PC-9 (cell line): ENCODE measurements around the gene FOXD3. TPM values are rescaled to one million over a fixed set of nuclear protein-coding genes. Genes with fewer than 3 reads are reported as not detected.

Source experiments
- BruUV-seq: library from RNA; stranded (reverse); fragments of 400-500 nt; replicated peaks from 2 replicates; lab custom pipeline; 2021; lab: Mats Ljungman, UMichigan
- CTCF ChIA-PET: fragments of 300-600 bp; sonication (Branson Sonifier 250); formaldehyde crosslinking; loops from one replicate; lab custom pipeline; 2022; ENCODE audit warnings: antibody characterized with exemption; lab: Charles Lee
- POLR2A ChIA-PET: fragments of 300-600 bp; sonication (Branson Sonifier 250); formaldehyde crosslinking; loops from one replicate; lab custom pipeline; 2022; ENCODE audit warnings: antibody characterized with exemption; ENCODE audit not compliant: unreplicated experiment; lab: Charles Lee
- DNase-seq, 2 experiments: peaks; one replicate each; pipeline versions ENCODE4 v3.0.0 to v3.0.0-alpha.2; 2015 to 2022; ENCODE audit warnings: mixed read lengths in 1 of 2
- H2AFZ ChIP-seq: fragments of 200-600 bp; sonication (generic); 2 replicates; pipeline ENCODE4 v1.8.1; 2017; ENCODE audit warnings: antibody characterized with exemption
- H3F3A ChIP-seq: fragments of 200-600 bp; sonication (generic); 2 replicates; pipeline ENCODE4 v1.8.1; 2017; ENCODE audit warnings: antibody characterized with exemption, mild to moderate bottlenecking, low read depth; ENCODE audit not compliant: insufficient read depth
- H3K27ac ChIP-seq: fragments of 200-600 bp; sonication (generic); 2 replicates; pipeline ENCODE4 v1.6.1; 2016; ENCODE audit warnings: mixed run types
- H3K27me3 ChIP-seq: fragments of 200-600 bp; sonication (generic); 2 replicates; pipeline ENCODE4 v1.6.1; 2016; ENCODE audit warnings: low read depth, mixed run types; ENCODE audit not compliant: insufficient read depth
- H3K36me3 ChIP-seq: fragments of 200-600 bp; sonication (generic); 2 replicates; pipeline ENCODE4 v1.6.1; 2016; ENCODE audit warnings: low read depth, mixed run types
- H3K4me1 ChIP-seq: fragments of 200-600 bp; sonication (generic); replicated peaks from 2 replicates; pipeline ENCODE4 v1.6.1; 2016; ENCODE audit warnings: mixed run types; ENCODE audit not compliant: insufficient read depth
- H3K4me2 ChIP-seq: fragments of 200-600 bp; sonication (generic); 2 replicates; pipeline ENCODE4 v1.6.1; 2017; ENCODE audit warnings: mixed run types
- H3K4me3 ChIP-seq: fragments of 200-600 bp; sonication (generic); 2 replicates; pipeline ENCODE4 v1.6.1; 2016; ENCODE audit warnings: mixed run types
- H3K79me2 ChIP-seq: fragments of 200-600 bp; sonication (generic); 2 replicates; pipeline ENCODE4 v1.6.1; 2017; ENCODE audit warnings: low read depth, mixed run types
- H3K9me2 ChIP-seq: fragments of 200-600 bp; sonication (generic); 2 replicates; pipeline ENCODE4 v1.8.1; 2017; ENCODE audit warnings: mild to moderate bottlenecking; ENCODE audit not compliant: insufficient read depth
- H3K9me3 ChIP-seq: fragments of 200-600 bp; sonication (generic); 2 replicates; pipeline ENCODE4 v1.8.1; 2016; ENCODE audit warnings: low read depth; ENCODE audit not compliant: insufficient read depth
- H4K20me1 ChIP-seq: fragments of 200-600 bp; sonication (generic); 2 replicates; pipeline ENCODE4 v1.8.1; 2017; ENCODE audit not compliant: insufficient read depth
- EZH2 ChIP-seq: fragments of 200-600 bp; sonication (generic); IDR thresholded peaks from 2 replicates; pipeline ENCODE4 v1.8.0; 2017; ENCODE audit warnings: antibody characterized with exemption, low read depth
- intact Hi-C: fragments of 100-400 bp; cut with micrococcal nuclease; formaldehyde crosslinking; loops from one replicate; pipeline ENCODE4 v1.10.0; 2022; ENCODE audit not compliant: unreplicated experiment
- total RNA-seq: library from RNA; stranded (reverse); gene quantifications from 2 replicates; pipeline ENCODE4 v1.2.3, GENCODE V29; 2021
- TF ChIP-seq, protein P1 (sequence below): fragments of 200-600 bp; sonication (generic); conservative IDR thresholded peaks from 2 replicates; pipeline ENCODE4 v1.6.1; 2017; ENCODE audit warnings: mixed run types, antibody characterized with exemption, mild to moderate bottlenecking, moderate library complexity

The FOXD3 gene
- total RNA-seq, 1 experiment from 2014 or later = not detected

DNA sequence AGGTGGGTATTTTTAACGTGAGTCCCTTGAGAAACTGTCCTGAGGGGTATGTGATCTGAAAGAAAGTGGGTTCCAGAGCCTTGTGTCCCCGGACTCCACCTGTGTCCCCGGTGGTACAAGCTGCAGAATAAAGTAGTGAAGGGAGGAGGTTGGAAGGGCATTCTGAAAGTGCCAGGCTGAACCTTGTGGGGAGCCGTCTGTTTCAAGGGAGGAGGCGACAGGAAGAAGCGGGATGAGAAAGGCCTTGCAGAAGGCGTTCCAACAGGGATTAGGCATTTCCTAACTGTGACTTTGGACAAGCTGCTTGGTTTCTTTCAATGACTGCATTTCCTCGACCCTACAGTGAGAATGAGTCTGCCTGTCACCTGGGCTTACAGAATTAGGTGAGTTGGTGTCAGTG is 5.8 kb downstream of the FOXD3 start:
- Histone ChIP-seq H3K79me2 (no peaks in the 10 kb centered on the region), H3K4me3 (no peak overlapping the region), H4K20me1 (no peaks in the 10 kb centered on the region), H3K36me3 (no peaks in the 10 kb centered on the region), H3F3A (no peaks in the 10 kb centered on the region), H3K27me3 (peaks cover 13% of the 10 kb centered on the region; the same call in 1 of the 2 replicates), H2AFZ (no peak overlapping the region), H3K27ac (no peak overlapping the region), H3K4me1 (no peaks in the 10 kb centered on the region), H3K9me3 (no peaks in the 10 kb centered on the region), H3K9me2 (peaks cover 4% of the 10 kb centered on the region; the same call in 1 of the 2 replicates), H3K4me2 (no peak overlapping the region)
- intact Hi-C loops = no loop called here
- BruUV-seq = no TSS peak
- ChIA-PET CTCF (interaction anchor here (0.6 kb wide), 1 partner anchor 358 kb away, joined by 7 read pairs; no protein-coding TSS in a partner anchor), POLR2A (no interaction called here)
- no peak for DNase-seq
- TF ChIP-seq, protein P1, sequence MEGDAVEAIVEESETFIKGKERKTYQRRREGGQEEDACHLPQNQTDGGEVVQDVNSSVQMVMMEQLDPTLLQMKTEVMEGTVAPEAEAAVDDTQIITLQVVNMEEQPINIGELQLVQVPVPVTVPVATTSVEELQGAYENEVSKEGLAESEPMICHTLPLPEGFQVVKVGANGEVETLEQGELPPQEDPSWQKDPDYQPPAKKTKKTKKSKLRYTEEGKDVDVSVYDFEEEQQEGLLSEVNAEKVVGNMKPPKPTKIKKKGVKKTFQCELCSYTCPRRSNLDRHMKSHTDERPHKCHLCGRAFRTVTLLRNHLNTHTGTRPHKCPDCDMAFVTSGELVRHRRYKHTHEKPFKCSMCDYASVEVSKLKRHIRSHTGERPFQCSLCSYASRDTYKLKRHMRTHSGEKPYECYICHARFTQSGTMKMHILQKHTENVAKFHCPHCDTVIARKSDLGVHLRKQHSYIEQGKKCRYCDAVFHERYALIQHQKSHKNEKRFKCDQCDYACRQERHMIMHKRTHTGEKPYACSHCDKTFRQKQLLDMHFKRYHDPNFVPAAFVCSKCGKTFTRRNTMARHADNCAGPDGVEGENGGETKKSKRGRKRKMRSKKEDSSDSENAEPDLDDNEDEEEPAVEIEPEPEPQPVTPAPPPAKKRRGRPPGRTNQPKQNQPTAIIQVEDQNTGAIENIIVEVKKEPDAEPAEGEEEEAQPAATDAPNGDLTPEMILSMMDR = no peak
- TF ChIP-seq EZH2 = no peak

DNA sequence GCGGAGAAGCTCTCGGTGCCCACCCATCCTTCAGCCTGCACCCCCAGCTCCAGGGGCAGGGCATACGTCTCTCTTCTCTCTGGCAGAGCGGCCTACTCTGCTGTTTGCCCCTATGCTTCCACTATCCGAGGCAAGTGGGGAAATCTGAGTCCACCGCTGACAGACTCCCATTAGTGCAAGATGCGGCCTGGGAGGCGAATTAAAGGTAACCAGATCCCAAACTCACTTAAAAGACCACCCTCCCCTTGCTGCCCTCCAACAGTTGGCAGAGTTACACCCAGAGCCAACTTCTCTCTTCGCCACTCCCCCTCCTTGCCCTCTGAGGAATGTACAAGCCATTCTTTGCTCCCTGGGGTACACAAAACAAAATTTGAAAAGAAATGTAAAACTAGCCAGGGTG is 6.4 kb downstream of the FOXD3 start:
- no peak overlapping the region for H3K4me3 ChIP-seq
- POLR2A ChIA-PET = no interaction called here
- peaks cover 13% of the 10 kb centered on the region; the same call in 1 of the 2 replicates for H3K27me3 ChIP-seq
- CTCF ChIA-PET = no interaction called here
- peaks cover 4% of the 10 kb centered on the region; the same call in 1 of the 2 replicates for H3K9me2 ChIP-seq
- DNase-seq = no peak
- no peaks in the 10 kb centered on the region for H4K20me1 ChIP-seq
- BruUV-seq = no TSS peak
- TF ChIP-seq, protein P1 = no peak
- no peak for TF ChIP-seq EZH2
- no peaks in the 10 kb centered on the region for H3K79me2 ChIP-seq
- H3F3A ChIP-seq = no peaks in the 10 kb centered on the region
- H3K27ac ChIP-seq = no peak overlapping the region
- intact Hi-C loops = no loop called here
- no peaks in the 10 kb centered on the region for H3K36me3 ChIP-seq
- H3K4me2 ChIP-seq = no peak overlapping the region
- no peaks in the 10 kb centered on the region for H3K9me3 ChIP-seq
- H3K4me1 ChIP-seq = no peaks in the 10 kb centered on the region
- no peak overlapping the region for H2AFZ ChIP-seq

DNA sequence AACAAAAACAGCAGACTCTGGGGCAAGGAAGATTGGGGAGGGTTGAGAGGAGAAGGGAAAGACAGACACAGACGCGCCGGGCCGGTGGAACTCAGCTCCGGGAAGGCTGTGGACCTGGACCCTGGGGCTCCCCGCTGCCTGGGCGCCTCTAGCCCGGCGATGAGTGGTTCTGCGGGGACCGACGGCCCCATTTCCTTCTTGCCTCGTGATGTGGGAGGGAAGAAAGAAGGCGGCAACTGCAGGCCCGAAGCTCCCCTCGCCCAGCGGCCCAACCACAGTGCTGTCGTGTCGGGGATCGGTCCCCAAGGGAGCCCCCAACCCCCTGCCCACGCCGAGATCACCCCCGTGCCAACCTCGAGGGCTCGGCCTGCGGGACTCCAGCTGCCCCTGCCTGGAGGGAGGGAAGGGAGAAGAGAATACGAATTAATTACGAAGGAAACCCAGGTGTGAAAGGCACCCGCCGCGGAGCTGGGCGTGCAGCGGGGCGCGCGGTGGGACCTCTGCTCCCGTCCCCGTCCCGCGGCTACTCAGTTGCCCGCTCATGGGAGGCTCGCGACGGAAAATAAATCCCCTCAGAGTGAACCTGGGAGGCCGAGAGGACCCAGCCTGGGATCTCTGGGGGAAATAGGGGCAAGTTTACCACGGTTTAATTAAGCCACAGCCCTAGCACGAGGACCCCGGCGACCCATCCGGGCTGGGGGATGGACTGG is 7.4 kb downstream of the FOXD3 start:
- Histone ChIP-seq H4K20me1 (no peaks in the 10 kb centered on the region), H3K79me2 (no peaks in the 10 kb centered on the region), H2AFZ (no peak overlapping the region), H3K4me3 (no peak overlapping the region), H3K4me2 (no peak overlapping the region), H3K9me3 (no peaks in the 10 kb centered on the region), H3K9me2 (peaks cover 4% of the 10 kb centered on the region; the same call in 1 of the 2 replicates), H3F3A (no peaks in the 10 kb centered on the region), H3K27me3 (peaks cover 15% of the 10 kb centered on the region; the same call in 1 of the 2 replicates), H3K36me3 (no peaks in the 10 kb centered on the region), H3K4me1 (no peaks in the 10 kb centered on the region), H3K27ac (no peak overlapping the region)
- no TSS peak for BruUV-seq
- ChIA-PET CTCF (no interaction called here), POLR2A (no interaction called here)
- intact Hi-C loops = no loop called here
- DNase-seq = no peak
- no peak for TF ChIP-seq EZH2
- TF ChIP-seq, protein P1 = no peak
